Measurements from ENCODE around the gene DAO. TPM values are rescaled to one million over a fixed set of nuclear protein-coding genes. Genes with fewer than 3 reads are reported as not detected.

Gene DAO
- total RNA-seq, 4 donors from 2014 or later: not detected

GRCh38 chr12:108849660-108850059, 30.2 kb upstream of the DAO start:
- TF ChIP-seq, protein P1, sequence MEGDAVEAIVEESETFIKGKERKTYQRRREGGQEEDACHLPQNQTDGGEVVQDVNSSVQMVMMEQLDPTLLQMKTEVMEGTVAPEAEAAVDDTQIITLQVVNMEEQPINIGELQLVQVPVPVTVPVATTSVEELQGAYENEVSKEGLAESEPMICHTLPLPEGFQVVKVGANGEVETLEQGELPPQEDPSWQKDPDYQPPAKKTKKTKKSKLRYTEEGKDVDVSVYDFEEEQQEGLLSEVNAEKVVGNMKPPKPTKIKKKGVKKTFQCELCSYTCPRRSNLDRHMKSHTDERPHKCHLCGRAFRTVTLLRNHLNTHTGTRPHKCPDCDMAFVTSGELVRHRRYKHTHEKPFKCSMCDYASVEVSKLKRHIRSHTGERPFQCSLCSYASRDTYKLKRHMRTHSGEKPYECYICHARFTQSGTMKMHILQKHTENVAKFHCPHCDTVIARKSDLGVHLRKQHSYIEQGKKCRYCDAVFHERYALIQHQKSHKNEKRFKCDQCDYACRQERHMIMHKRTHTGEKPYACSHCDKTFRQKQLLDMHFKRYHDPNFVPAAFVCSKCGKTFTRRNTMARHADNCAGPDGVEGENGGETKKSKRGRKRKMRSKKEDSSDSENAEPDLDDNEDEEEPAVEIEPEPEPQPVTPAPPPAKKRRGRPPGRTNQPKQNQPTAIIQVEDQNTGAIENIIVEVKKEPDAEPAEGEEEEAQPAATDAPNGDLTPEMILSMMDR (IDR thresholded peaks at IDR 0.05): no peak
- no peak for TF ChIP-seq POLR2A (IDR thresholded peaks at IDR 0.05)
- Histone ChIP-seq H3K27ac (no peak overlapping the region), H3K27me3 (no peaks in the 10 kb centered on the region), H3K4me3 (no peak overlapping the region), H3K36me3 (peaks cover 15 to 47% (median 15%) of the 10 kb centered on the region in 3 donors), H3K9me3 (no peaks in the 10 kb centered on the region), H3K4me1 (peaks cover 26 to 94% (median 44%) of the 10 kb centered on the region in 3 donors)
- intact Hi-C loops (cut with DNase I): loop anchor here (10.0 kb wide), 1 partner anchor 115 kb away; the partner anchor contains the start of gene CORO1C
- no peak for DNase-seq

DNA sequence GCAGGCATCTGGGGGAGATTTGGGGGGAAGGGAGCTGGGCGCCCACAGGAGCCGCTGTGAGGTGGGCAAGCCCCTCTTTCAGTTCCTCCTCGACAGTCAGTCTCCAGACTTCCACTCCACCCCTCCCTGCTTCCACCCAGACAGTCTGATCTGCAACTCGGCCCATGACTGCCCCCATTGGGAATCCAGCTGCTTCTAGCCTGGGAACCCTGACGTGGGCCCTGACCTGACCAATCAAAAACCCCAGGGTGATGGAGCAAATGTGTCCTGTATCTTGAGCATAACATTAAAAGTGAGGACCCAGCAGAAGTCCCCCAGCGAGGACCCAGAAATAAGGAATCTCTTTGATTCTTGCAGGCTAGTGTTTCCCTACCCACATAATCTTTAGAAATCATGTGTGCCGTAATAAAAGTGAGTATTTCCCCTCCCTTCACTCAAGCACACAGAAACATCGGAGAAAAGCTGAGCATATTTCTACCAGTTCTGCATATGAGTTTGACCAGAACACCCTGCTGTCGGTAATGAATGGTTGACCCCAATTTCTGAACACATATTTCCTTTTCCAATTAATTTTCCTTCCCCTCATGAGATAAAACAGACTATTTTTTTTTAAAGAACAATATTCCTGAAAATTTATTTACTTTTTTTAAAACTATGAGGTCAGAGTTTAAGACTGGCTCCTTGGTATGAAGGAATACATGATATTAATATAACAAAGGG, 28.9 kb upstream of the DAO start:
- TF ChIP-seq, protein P1 (IDR thresholded peaks at IDR 0.05): no peak
- no peak for TF ChIP-seq POLR2A (IDR thresholded peaks at IDR 0.05)
- WGBS, 2 donors: 58 to 73% methylated on average over 7 to 9 of the region's 9 CpGs
- intact Hi-C loops (cut with DNase I): loop anchor here (10.0 kb wide), 1 partner anchor 116 kb away; the partner anchor contains the start of gene CORO1C
- peaks cover 15 to 47% (median 15%) of the 10 kb centered on the region in 3 donors for H3K36me3 ChIP-seq
- no peaks in the 10 kb centered on the region for H3K27me3 ChIP-seq
- no peak for DNase-seq
- no peaks in the 10 kb centered on the region for H3K9me3 ChIP-seq
- H3K4me1 ChIP-seq: peaks cover 32 to 97% (median 53%) of the 10 kb centered on the region in 3 donors
- H3K27ac ChIP-seq: peak overlapping the region in 3 of 4 donors; percentile 49 to 97 (median 96)
- H3K4me3 ChIP-seq: no peak overlapping the region

GRCh38 chr12:108852674-108853309, 27.1 kb upstream of the DAO start:
- Histone ChIP-seq H3K36me3 (peaks cover 10 to 33% (median 11%) of the 10 kb centered on the region in 3 donors), H3K4me1 (peaks cover 30 to 91% (median 47%) of the 10 kb centered on the region in 3 donors), H3K27me3 (no peaks in the 10 kb centered on the region), H3K27ac (peak overlapping the region; percentile 52 to 97 (median 81)), H3K9me3 (no peaks in the 10 kb centered on the region), H3K4me3 (no peak overlapping the region)
- WGBS, 2 donors: 70 to 75% methylated on average over 16 of the region's 16 CpGs
- DNase-seq: no peak
- intact Hi-C loops (cut with DNase I): loop anchor here (10.0 kb wide), 1 partner anchor 118 kb away; the partner anchor contains the start of gene CORO1C
- TF ChIP-seq POLR2A (IDR thresholded peaks at IDR 0.05): no peak
- TF ChIP-seq, protein P1 (IDR thresholded peaks at IDR 0.05): no peak

DNA sequence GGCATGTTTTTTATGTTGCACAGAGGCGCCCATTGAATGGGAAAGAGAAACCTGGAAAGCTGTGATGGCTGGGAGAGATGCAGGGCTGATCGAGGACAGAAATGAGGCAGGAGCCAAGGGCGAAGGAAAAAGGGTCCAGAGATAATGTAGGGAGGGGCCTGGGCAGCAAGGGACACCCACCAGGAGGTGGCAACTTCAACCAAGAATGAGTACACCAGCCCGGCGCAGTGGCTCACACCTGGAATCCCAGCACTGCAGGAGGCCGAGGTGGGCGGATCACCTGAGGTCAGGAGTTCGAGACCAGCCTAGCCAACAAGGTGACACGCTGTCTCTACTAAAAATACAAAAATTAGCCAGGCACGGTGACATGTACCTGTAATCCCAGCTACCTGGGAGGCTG, 26.5 kb upstream of the DAO start:
- no peak overlapping the region for H3K4me3 ChIP-seq
- H3K27ac ChIP-seq: peak overlapping the region; percentile 96 to 99 (median 98)
- no peak for TF ChIP-seq POLR2A (IDR thresholded peaks at IDR 0.05)
- no peaks in the 10 kb centered on the region for H3K27me3 ChIP-seq
- H3K9me3 ChIP-seq: no peaks in the 10 kb centered on the region
- intact Hi-C loops (cut with DNase I): loop anchor here (10.0 kb wide), 1 partner anchor 119 kb away; the partner anchor contains the start of gene CORO1C
- H3K4me1 ChIP-seq: peaks cover 32 to 91% (median 52%) of the 10 kb centered on the region in 3 donors
- no peak for DNase-seq
- 75 to 87% methylated on average over 9 to 10 of the region's 10 CpGs for WGBS, 2 donors
- H3K36me3 ChIP-seq: peaks cover 5 to 27% (median 5%) of the 10 kb centered on the region in 3 donors

GRCh38 chr12:108853981-108854446, 25.9 kb upstream of the DAO start:
- Histone ChIP-seq H3K4me1 (peaks cover 37 to 91% (median 50%) of the 10 kb centered on the region in 3 donors), H3K4me3 (peak overlapping the region in 1 of 4 donors; percentile 27), H3K27ac (peak overlapping the region; percentile 96 to 99 (median 98)), H3K36me3 (peaks cover 0 to 21% (median 0%) of the 10 kb centered on the region in 3 donors), H3K27me3 (no peaks in the 10 kb centered on the region), H3K9me3 (no peaks in the 10 kb centered on the region)
- TF ChIP-seq, protein P1 (IDR thresholded peaks at IDR 0.05): peak in 3 of 6 experiments; percentile 28 to 44 (median 38)
- no peak for TF ChIP-seq POLR2A (IDR thresholded peaks at IDR 0.05)
- WGBS, 2 donors: 53 to 57% methylated on average over 1 of the region's 1 CpG
- intact Hi-C loops (cut with DNase I): loop anchor here (10.0 kb wide), 1 partner anchor 119 kb away; the partner anchor contains the start of gene CORO1C
- no peak for DNase-seq
